Endodermal cell (in vitro differentiated cells): ENCODE results near the gene ARHGAP22. TPM values are rescaled to one million over a fixed set of nuclear protein-coding genes. Genes with fewer than 3 reads are reported as not detected.

Experiments
- DNase-seq: peaks from one replicate; pipeline ENCODE4 v3.0.0-alpha.2; 2017
- H3K27ac ChIP-seq: 2 replicates; pipeline ENCODE4 v1.5.1; 2013; ENCODE audit warnings: mild to moderate bottlenecking, low read depth, low read length, moderate library complexity
- H3K27me3 ChIP-seq: 2 replicates; pipeline ENCODE4 v1.6.1; 2013; ENCODE audit warnings: mild to moderate bottlenecking, low read length, moderate library complexity; ENCODE audit not compliant: insufficient read depth, control insufficient read depth, poor library complexity, severe bottlenecking
- H3K36me3 ChIP-seq: 2 replicates; pipeline ENCODE4 v1.7.0; 2013; ENCODE audit warnings: mild to moderate bottlenecking, low read length, moderate library complexity; ENCODE audit not compliant: control insufficient read depth, insufficient read depth
- H3K4me1 ChIP-seq: one replicate; pipeline ENCODE4 v1.7.0; 2013; ENCODE audit warnings: low read length; ENCODE audit not compliant: control insufficient read depth, insufficient read depth
- H3K4me3 ChIP-seq: 2 replicates; pipeline ENCODE4 v1.5.1; 2013; ENCODE audit warnings: mild to moderate bottlenecking, low read length, moderate library complexity
- H3K9ac ChIP-seq: 2 replicates; pipeline ENCODE4 v1.6.1; 2013; ENCODE audit warnings: mild to moderate bottlenecking, low read length, moderate library complexity; ENCODE audit not compliant: poor library complexity, severe bottlenecking; ENCODE audit errors: extremely low read depth
- H3K9me3 ChIP-seq: 2 replicates; pipeline ENCODE4 v1.6.1; 2013; ENCODE audit warnings: mild to moderate bottlenecking, low read length, moderate library complexity; ENCODE audit not compliant: control insufficient read depth
- H3K27ac Mint-ChIP-seq: 2 replicates; pipeline ENCODE4 v1.8.0; 2020; ENCODE audit warnings: mixed read lengths
- H3K27me3 Mint-ChIP-seq: 2 replicates; pipeline ENCODE4 v1.8.0; 2021; ENCODE audit warnings: mild to moderate bottlenecking, mixed read lengths; ENCODE audit not compliant: insufficient read depth
- H3K36me3 Mint-ChIP-seq: 2 replicates; pipeline ENCODE4 v1.8.0; 2020; ENCODE audit warnings: low read depth, mixed read lengths
- H3K4me1 Mint-ChIP-seq: 2 replicates; pipeline ENCODE4 v1.8.0; 2020; ENCODE audit warnings: mixed read lengths
- H3K4me3 Mint-ChIP-seq: 2 replicates; pipeline ENCODE4 v1.8.0; 2020; ENCODE audit warnings: mild to moderate bottlenecking, moderate library complexity, mixed read lengths
- H3K9me3 Mint-ChIP-seq: 2 replicates; pipeline ENCODE4 v1.8.0; 2020; ENCODE audit warnings: mild to moderate bottlenecking, mixed read lengths
- WGBS, 2 experiments: methylation state at CpG; one replicate each; pipeline versions ENCODE4 v1.1.5 to v1.1.7; 2013; ENCODE audit warnings: missing lambda C conversion rate in 2 of 2, mixed read lengths in 1 of 2; ENCODE audit not compliant: insufficient coverage in 1 of 2, insufficient read length in 1 of 2; 5-methylcytosine and 5-hydroxymethylcytosine counted together
- total RNA-seq, 2 donors: library from RNA; stranded (reverse); fragmentation: NEBNext Ultra II Directional in 1 of 2; extraction: Animal tissue kit (Norgen Biotek cat#: 25700) in 1 of 2; gene quantifications; 2 replicates in 1 of 2; 3 replicates in 1 of 2; pipeline ENCODE4 v1.2.1, GENCODE V29; 2021
- TF ChIP-seq, protein P1 (sequence below): fragments of 200-600 bp; sonication (generic); conservative IDR thresholded peaks from 2 replicates; pipeline ENCODE4 v1.5.0; 2021; ENCODE audit warnings: antibody characterized with exemption, mild to moderate bottlenecking

Gene ARHGAP22
- total RNA-seq, 2 donors from 2014 or later: 10.3 to 14.1 TPM

GRCh38 chr10:48602401-48603135 lies 2.3 kb downstream of the ARHGAP22 start:
- H3K9ac ChIP-seq: no peak overlapping the region
- H3K4me1 ChIP-seq: peaks cover 10% of the 10 kb centered on the region
- peaks cover 59% of the 10 kb centered on the region for H3K27me3 Mint-ChIP-seq
- WGBS, 2 experiments: 89 to 95% methylated on average over 5 to 7 of the region's 8 CpGs
- H3K9me3 Mint-ChIP-seq: no peaks in the 10 kb centered on the region
- H3K27ac ChIP-seq: no peak overlapping the region
- DNase-seq: no peak
- H3K27ac Mint-ChIP-seq: no peak overlapping the region
- no peaks in the 10 kb centered on the region for H3K9me3 ChIP-seq
- H3K4me3 ChIP-seq: no peak overlapping the region
- TF ChIP-seq, protein P1, sequence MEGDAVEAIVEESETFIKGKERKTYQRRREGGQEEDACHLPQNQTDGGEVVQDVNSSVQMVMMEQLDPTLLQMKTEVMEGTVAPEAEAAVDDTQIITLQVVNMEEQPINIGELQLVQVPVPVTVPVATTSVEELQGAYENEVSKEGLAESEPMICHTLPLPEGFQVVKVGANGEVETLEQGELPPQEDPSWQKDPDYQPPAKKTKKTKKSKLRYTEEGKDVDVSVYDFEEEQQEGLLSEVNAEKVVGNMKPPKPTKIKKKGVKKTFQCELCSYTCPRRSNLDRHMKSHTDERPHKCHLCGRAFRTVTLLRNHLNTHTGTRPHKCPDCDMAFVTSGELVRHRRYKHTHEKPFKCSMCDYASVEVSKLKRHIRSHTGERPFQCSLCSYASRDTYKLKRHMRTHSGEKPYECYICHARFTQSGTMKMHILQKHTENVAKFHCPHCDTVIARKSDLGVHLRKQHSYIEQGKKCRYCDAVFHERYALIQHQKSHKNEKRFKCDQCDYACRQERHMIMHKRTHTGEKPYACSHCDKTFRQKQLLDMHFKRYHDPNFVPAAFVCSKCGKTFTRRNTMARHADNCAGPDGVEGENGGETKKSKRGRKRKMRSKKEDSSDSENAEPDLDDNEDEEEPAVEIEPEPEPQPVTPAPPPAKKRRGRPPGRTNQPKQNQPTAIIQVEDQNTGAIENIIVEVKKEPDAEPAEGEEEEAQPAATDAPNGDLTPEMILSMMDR: no peak
- no peaks in the 10 kb centered on the region for H3K27me3 ChIP-seq
- H3K4me1 Mint-ChIP-seq: peaks cover 14% of the 10 kb centered on the region
- no peak overlapping the region for H3K4me3 Mint-ChIP-seq
- no peaks in the 10 kb centered on the region for H3K36me3 Mint-ChIP-seq
- H3K36me3 ChIP-seq: no peaks in the 10 kb centered on the region

- H3K9ac ChIP-seq: no peak overlapping the region
- Mint-ChIP-seq H3K27ac (no peak overlapping the region), H3K4me3 (no peak overlapping the region), H3K4me1 (peaks cover 21% of the 10 kb centered on the region), H3K9me3 (no peaks in the 10 kb centered on the region), H3K36me3 (no peaks in the 10 kb centered on the region), H3K27me3 (peaks cover 60% of the 10 kb centered on the region)
- no peak overlapping the region for H3K27ac ChIP-seq
- 88 to 100% methylated on average over 1 of the region's 1 CpG for WGBS, 2 experiments
- no peaks in the 10 kb centered on the region for H3K36me3 ChIP-seq
- TF ChIP-seq, protein P1: no peak
- H3K27me3 ChIP-seq: no peaks in the 10 kb centered on the region
- peaks cover 10% of the 10 kb centered on the region for H3K4me1 ChIP-seq
- H3K4me3 ChIP-seq: no peak overlapping the region
- DNase-seq: no peak
- H3K9me3 ChIP-seq: no peaks in the 10 kb centered on the region
Measured at GRCh38 chr10:48601789-48602188, 3.1 kb downstream of the ARHGAP22 start.

GRCh38 chr10:48600645-48601505 lies 4.0 kb downstream of the ARHGAP22 start:
- Histone ChIP-seq H3K9ac (no peak overlapping the region), H3K4me1 (peaks cover 10% of the 10 kb centered on the region), H3K4me3 (no peak overlapping the region), H3K36me3 (no peaks in the 10 kb centered on the region), H3K27me3 (no peaks in the 10 kb centered on the region), H3K9me3 (no peaks in the 10 kb centered on the region), H3K27ac (no peak overlapping the region)
- no peak overlapping the region for H3K4me3 Mint-ChIP-seq
- WGBS, 2 experiments: 92 to 95% methylated on average over 3 of the region's 3 CpGs
- TF ChIP-seq, protein P1: no peak
- H3K9me3 Mint-ChIP-seq: no peaks in the 10 kb centered on the region
- H3K4me1 Mint-ChIP-seq: peaks cover 26% of the 10 kb centered on the region
- H3K36me3 Mint-ChIP-seq: no peaks in the 10 kb centered on the region
- no peak overlapping the region for H3K27ac Mint-ChIP-seq
- DNase-seq: no peak
- H3K27me3 Mint-ChIP-seq: peaks cover 56% of the 10 kb centered on the region
